GM19239 (cell line): ENCODE measurements around the gene USP34.

Experiments used
- DNase-seq: peaks from one replicate; pipeline ENCODE4 v3.0.0; 2011; ENCODE audit warnings: low spot score; ENCODE audit not compliant: insufficient read length
- FAIRE-seq: peaks from 2 replicates; lab custom pipeline; 2011; peaks lifted over from hg19 to GRCh38; lab: Jason Lieb, UNC

USP34 gene

DNA sequence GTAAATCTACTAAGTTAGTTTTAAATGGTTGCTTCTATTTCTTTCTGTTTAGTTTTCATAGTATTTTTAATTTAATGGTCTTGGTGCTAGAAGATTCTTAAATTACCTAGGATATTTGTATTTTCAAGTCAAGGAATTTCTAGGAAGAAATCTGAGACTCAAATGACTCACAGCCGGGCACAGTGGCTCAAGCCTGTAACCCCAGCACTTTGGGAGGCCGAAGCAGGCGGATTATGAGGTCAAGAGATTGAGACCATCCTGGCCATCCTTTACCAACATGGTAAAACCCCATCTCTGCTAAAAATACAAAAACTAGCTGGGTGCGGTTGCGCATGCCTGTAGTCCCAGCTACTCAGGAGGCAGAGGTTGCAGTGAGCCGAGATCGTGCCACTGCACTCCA is 213.4 kb downstream of the USP34 start:
- DNase-seq = no peak
- no peak for FAIRE-seq

DNA sequence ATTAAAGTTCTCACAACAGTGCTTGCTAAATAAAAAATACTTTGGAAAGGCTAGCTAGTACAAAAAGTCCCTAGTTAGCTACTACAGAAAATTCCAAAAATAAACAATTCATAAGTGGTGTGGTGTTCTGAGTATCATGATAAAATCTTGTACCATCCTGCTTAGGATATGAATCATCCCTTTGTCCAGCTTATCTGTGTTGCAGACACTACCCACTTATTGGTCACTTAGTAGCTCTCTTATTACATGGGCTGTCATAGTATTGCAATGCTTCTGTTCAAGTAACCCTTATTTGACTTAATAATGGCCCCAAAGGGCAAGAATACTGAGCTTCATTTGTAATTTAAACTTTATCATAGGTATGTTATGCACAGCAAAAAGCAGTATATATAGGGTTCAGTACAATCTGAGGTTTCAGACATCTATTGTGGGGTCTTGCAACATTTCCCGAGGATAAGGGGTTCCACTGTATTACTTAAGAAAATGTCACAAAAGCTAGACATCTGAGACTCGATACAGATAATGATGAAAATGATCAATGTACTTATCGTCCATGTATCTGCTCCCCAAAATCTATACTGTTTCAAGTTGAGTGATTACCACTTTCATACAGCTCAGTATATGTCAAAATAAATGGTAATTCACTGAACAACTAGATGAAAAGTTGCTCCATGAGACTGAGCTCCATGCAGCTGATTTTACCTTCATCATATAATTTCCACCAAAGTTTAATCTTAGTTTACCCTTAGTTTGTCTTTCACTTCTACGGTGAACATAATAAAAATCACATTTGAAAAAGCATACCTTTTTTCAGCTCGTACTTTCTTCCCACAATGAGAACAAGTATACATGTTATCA is 215.1 kb downstream of the USP34 start:
- DNase-seq = no peak

DNA sequence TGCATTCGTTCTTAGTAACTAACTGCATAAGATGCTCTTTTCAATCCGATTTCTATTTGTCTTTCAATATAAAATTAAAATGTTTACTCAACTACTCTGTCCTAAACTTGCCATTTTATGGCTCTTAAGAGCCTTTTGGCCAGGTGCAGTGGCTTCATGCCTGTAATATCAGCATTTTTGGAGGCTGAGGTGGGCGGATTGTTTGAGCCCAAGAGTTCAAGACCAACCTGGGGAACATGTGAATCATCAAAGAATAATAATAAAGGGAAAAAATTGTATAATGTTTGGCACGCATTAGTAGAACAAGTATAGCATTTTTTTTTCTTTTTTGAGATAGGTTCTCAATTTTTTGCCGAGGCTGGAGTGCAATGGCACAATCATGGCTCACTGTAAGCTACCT is 216.4 kb downstream of the USP34 start:
- FAIRE-seq (no peak), DNase-seq (no peak)

More for the DNA sequence above, 215.1 kb downstream of the USP34 start:
- FAIRE-seq = peak; percentile 47

DNA sequence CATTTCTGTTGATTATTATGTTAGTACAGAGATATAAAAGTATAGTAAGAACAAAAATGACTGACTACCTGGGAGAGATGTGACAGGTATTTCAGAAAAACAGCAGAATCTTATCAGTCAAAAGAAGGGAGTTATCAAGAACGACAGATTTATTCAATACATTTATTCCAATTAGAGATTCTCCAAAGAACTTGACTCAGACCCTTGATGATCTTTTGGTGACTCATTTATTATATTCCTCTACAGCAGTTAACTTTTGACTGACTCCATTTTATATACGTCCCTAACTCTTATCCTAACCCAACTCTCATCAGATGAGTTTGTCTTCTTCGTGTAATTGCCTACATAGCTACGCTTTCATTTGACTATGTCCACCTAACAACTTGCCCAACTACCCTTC is 217.8 kb downstream of the USP34 start:
- no peak for FAIRE-seq
- no peak for DNase-seq

DNA sequence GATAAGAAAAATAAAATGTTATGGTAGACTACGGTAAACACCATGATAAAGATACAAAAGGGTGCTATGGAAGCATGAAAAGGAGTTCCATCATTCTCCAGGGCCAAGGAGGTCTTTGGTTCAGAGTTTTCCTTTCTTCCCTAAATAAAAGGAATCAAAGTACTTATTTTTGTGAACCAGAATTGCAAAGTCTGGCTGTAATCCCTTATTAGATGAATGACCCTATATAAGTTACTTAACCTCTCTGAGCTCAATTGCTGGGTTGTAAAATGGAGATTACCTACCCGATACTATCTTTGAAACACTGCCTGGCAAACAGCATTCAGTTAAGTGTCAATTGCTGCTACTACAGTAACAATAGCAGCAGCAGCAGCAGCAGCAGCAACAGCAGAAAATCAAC is 218.9 kb downstream of the USP34 start:
- DNase-seq (no peak), FAIRE-seq (no peak)

DNA sequence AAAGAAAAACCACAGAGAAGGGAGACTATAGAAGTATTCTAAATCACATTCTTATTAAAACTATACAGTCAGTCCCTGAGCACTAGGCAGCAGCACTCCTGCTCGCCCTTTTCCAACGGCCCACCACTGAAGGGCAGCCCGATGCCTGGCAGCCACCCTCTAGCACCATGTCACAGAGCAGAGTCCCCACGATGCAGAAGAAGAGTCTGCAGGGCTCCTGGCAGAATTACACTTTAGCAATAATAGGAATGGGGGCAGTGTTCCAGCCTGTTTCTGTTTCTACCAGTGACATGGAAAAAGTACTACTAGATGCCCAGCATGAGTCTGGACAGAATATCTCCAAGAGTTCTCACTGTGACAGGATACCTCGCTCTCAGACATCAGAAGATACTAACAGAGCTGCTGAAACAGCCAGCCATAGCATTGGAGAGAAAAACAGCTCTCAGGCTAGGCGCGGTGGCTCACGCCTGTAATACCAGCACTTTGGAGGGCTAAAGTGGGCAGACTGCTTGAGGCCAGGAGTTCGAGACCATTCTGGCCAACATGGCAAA is 221.3 kb downstream of the USP34 start:
- DNase-seq = no peak
- FAIRE-seq = no peak

DNA sequence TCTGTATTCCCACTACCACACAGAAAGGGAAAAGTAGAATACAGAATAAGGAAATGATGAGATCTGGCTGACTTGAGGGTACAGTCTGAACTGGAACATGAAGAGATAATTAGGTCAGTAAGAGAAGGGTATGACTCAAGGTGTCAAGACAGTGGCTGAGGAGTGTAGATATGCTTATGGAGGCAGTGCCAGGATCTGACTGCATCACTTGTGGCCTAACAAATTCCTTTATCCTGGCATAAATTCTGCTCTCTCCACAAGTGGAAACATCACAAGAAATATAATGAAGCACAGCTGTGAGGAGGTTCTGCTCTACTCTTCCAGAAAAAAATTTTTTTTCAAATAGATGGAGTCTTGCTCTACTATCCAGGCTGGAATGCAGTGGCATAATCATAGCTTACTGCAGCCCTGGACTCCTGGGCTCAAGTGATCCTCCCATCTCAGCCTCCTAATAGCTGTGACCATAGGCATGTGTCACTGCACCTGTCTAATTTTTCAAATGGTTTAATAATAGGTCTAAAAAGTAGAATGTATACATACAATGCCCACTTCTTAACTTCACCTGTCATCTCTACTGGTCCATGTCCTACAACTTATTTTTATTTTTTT is 223.6 kb downstream of the USP34 start:
- DNase-seq = no peak
- FAIRE-seq = no peak

DNA sequence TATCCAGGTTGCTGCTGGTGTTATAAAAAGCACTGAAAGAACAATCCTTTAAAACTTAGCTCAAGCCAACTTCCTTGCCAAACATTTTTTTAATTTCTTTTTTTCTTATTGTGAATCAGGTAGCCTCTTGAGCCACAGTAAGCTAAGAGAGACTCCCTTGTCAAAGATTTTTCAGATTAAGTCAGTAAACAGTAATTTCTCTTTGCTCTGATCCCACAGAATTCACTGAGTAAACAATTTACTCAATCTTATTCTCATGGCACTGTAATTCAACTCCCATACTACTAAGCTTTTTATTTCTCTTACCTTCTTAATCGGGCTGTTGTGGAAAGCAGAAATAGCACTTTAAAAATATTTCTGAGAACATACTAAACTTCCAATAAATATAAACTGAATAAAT is 226.2 kb downstream of the USP34 start:
- FAIRE-seq (no peak), DNase-seq (no peak)

DNA sequence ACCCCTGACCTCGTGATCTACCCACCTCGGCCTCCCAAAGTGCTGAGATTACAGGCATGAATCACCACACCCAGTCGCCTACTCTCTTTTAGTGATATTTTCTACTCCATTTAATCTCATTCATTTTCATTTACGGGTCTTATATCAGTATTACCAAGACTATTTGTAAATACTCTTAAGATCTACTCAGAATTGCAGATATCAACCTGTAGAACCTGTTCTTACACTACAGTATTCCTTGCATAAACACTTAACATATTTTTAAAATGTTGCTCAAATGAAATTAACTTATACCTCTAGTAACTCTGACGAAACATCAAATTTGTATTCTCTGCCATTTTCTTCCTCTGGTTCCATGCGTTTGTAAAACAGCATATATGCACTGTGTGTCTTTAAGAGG is 229.6 kb downstream of the USP34 start:
- FAIRE-seq = no peak
- DNase-seq = no peak

DNA sequence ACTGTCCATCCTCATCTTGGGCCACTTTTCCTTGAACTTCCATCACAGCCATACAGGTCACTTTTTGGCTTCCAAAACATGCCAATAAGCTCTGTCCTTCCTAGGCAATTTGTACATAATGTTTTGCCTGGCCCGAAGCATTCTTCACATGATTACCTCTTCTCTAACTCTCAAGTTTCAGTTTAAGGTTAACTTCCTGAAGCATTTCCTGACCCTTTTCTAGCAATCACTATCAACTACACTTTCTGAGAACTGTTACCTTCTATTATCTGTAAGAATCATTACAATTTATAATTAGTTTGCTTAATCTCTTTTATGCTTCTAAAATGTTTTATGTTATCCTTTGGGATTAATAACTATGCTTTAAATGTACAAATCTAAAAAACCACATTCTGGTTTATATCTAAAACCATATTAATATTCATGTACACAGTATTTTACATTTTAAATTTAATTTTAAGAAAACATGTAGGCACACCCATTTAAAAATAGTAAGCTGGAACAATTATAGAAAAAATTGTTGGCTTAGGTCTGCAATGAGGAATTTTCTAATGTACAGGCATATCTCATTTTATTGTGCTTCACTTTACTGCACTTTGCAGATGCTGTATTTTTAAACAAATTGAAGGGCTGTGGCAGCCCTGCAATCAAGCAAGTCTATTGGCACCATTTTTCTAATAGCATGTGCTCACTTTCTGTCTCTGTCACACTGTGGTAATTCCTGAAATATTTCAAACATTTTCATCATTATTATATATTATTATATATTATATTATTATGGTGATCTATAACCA is 232.5 kb downstream of the USP34 start:
- FAIRE-seq = peak; percentile 87
- DNase-seq = no peak

DNA sequence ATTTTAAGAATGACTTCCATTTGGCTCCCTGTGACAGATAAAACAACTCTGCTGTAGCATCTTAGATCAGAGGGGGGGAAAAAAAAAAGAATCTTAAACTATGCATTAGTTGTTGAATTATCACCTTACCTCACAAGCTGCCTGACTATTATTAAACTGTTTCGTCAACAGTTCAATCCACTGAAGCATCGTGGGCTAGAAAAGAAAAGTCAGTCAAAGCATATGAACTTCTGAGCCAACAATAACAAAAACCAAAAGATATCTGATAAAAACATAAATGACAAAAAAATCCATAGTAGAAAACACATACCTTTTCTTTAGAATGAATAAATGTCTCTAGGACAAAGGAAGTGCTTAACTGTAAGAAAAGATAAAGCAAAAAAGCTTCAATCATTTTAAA is 235.2 kb downstream of the USP34 start:
- DNase-seq (no peak), FAIRE-seq (no peak)

DNA sequence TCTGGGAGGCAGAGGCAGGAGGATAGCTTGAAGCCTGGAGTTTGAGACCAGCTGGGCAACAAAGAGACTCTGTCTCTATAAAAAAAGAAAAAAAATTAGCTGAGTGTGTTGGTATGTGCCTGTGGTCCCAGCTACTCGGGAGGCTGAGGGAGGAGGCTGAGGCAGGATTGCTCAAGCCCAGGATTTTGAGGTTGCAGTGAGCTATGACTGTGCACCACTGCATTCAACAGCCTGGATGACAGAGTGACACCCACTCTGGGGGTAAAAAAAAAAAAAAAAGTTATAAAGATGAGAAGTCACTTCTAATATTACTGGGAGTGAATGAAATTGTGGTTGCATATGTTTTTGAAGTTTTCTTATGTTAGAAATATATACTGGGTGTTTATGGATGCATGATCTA is 237.3 kb downstream of the USP34 start:
- no peak for FAIRE-seq

DNA sequence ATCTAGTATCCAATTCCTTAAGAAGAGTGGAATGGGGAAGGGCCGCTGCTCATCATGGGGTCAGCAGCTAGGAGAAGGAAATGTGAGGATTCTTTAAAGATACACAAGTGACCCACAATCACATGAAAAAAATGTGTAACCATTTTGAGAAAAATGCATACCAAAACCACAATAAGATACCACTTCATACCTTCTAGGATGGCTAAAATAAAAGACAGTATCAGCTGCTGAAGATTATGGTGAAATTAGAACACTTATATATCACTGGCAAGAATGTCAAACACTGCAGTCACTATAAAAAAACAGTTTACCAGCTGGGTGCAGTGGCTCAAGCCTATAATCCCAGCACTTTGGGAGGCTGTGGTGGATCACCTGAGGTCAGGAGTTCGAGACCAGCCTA is 241.0 kb downstream of the USP34 start:
- no peak for FAIRE-seq

More for the DNA sequence above, 237.3 kb downstream of the USP34 start:
- no peak for DNase-seq

DNA sequence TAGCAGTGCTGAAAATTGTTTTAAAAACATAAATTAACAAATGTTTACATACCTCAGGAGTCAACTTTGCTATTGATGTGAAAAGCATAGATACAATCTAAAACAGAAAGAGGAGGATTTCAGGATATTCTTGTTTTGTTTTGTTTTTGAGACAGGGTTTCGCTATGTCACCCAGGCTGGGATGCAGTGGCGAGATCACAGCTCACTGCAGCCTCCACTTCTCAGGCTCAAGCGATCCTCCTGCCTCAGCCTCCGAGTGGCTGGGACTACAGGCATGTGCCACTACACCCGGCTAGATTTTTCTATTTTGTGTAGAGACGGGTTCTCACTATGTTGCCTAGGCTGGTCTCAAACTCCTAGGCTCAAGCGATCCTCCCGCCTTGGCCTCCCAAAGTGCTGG is 248.3 kb downstream of the USP34 start:
- DNase-seq = no peak
- no peak for FAIRE-seq

More for the DNA sequence above, 241.0 kb downstream of the USP34 start:
- no peak for DNase-seq

DNA sequence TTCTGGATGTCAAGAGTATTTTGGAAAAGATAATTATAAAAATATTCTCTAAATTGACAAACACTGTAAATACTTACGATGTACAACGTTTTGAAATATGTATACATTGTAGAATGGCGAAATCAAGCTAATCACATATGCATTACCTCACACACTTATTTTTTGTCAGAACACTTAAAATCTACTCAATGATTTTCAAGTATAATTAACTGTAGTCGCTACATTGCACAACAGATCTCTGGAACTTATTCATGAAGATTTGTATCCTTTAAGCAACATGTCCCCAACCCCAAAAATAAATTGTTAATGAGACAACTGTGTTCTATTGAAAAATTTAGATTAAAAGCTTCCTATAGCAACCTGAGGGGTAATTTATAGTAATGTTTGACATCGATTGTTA is 249.1 kb downstream of the USP34 start:
- DNase-seq (no peak), FAIRE-seq (no peak)

DNA sequence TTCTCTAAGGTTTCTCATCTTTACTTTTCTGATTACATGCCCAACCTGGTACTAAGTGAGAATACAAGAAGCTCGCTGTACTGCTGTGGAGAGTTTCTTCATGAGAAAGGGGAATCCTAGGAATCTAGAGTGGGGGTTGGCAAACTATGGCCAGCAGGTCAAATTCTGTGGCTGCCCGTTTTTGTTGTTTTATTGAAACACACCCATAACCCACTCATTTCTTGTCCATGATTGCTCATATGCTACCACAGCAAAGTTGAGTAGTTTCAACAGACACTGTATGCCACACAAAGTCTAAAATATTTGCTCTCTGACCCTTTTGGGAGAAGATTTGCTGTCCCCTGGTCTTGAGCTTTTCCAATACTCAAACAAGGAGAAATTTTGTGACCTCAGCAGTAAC is 250.1 kb downstream of the USP34 start:
- no peak for FAIRE-seq
- DNase-seq = no peak

DNA sequence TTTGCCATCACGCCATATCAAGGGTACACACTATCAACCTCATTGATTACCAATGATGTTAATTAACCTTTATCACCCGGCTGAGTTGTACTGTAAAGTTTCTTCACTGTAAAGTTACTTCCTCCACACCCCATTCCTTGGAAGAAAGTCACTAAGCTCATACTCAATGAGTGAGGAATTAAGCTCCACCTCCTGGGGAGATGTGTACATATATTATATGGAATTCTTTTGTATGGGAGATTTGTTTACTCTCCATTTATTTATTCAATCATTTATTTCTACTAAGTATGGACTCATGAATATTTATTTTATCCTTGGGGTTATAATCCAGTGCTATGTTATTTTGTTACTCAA is 252.1 kb downstream of the USP34 start:
- FAIRE-seq (no peak), DNase-seq (no peak)

DNA sequence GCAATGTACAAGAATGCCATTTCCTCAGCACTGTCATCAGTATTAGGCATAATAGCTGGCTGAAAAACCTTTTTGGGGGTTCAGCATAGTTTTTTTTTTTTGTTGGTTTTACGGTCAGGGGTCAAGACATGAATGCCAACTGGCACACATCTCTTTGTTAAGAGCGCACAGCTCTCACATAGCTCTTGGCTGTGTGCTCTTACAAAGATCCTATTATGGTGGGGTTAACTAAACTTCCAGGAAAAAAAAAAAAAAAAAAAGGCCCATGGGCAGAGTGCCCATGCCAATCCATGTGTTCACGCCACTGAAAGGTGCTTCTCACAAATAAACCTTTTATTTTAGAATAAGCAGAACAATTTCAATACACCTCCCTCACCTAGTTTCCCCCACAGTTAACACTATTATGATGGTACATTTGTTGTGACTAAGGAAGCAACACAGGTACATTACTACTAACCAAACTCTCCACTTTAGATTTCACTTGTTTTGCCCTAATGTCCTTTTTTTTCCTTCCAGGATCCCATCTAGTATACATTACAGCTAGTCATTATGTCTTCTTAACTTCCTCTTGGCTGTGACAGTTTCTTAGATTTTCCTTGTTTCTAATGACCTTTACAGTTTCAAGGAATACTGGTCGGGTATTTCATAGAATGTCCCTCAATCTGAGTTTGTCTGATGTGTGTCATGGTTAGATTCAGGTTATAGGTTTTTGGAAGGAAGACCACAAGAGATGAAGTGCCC is 252.6 kb downstream of the USP34 start:
- FAIRE-seq (no peak), DNase-seq (no peak)

DNA sequence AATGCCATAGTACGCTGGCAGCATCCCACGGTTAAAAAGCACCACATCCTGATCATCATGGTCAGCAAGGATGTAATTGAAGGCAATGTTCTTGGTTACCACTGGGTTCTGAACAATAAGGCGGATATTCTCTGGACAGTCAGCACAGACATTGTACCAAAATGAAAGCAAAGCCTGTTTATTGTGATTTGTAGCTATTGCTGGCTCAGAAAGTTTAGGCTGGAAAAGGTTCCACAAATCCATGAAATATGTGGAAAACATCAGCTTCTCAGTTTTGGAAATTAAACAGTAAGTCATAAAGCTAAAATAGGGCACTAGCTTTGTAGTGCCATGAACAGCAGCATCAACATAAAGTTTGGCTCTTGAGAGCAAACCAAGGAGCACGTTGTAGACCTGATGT is 256.7 kb downstream of the USP34 start:
- no peak for DNase-seq
- FAIRE-seq = no peak

DNA sequence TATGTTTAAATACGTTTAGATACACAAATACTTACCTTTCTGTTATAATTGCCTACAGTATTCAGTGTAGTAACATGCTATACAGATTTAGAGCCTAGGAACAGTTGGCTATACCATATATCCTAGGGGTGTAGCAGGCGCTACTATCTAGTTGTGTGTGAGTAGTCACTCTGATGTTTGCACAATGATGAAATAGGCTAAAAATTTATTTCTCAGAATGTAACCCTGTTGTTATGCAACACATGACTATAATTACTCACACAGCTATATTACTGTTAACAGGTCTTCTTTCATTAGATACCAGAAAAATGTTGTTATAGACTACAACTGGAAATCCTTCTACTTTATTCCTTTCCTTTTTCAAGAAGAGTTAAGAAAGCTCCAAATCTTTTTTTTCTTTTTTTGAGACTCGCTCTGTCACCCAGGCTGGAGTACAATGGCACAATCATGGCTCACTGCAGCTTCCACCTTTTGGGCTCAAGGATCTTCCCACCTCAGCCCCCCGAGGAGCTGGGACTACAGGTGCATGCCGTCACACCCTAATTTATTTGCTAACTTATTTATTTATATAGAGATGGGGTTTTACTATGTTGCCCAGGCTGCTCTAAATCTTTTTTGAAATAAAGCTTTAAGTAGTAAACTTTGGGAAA is 260.4 kb downstream of the USP34 start:
- DNase-seq (no peak), FAIRE-seq (no peak)
